Measurements from ENCODE around the gene AXDND1. TPM values are rescaled to one million over a fixed set of nuclear protein-coding genes. Genes with fewer than 3 reads are reported as not detected.

Gene AXDND1
- total and polyA plus RNA-seq, 5 experiments from 2014 or later: 0.65 TPM; not detected in 4

DNA sequence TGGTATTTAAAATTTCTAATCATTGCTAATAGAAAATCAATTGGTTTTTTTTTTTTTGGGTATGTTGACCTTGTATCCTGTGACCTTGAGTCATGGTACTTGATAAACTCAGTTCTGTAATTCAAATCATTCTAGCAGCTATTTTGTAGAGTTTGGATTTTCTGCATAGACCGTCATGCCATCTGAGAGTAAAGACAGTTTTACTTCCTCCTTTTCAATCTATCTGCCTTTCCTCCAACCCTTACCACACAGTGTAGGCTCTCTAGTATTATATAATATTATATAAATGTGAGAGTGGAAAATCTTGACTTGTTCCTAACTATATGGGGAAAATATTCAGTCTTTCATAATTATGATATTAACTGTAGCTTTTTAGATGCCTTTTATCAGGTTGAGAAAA is 232.9 kb downstream of the AXDND1 start:
- Mint-ChIP-seq H3K27me3 (peaks cover 11 to 52% (median 21%) of the 10 kb centered on the region in 5 donors), H3K9me3 (peaks cover 0 to 12% (median 5%) of the 10 kb centered on the region in 9 donors), H3K27ac (no peak overlapping the region), H3K36me3 (no peaks in the 10 kb centered on the region), H3K4me3 (no peak overlapping the region), H3K4me1 (no peaks in the 10 kb centered on the region)
- no peak for ATAC-seq
- POLR2A ChIA-PET: no interaction called here
- no peak for DNase-seq

DNA sequence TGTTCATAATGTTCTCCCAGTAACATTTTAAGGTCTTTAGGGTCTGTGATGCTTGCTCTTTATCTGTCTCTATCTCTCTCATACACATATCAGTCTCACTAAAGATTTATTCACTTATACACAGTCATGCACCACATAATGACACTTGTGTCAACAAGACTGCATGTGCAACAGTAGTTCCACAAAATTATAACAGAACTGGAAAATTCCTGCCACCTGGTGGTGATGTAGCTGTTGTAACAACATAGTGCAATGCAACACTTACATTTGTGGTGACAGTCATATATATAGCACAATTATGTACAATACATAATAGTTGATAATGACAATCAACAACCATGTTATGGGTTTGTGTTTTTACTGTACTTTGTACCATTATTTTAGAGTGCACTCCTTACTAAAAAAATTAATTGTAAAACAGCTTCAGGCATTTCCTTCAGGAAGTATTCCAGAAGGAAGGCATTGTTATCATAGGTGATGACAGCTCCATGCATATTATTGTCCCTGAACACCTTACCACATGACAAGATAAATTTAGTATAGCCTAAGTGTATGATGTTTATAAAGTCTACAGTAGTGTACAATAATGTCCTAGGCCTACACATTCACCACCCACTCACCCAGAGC is 234.0 kb downstream of the AXDND1 start:
- no peak overlapping the region for H3K27ac Mint-ChIP-seq
- no peaks in the 10 kb centered on the region for H3K36me3 Mint-ChIP-seq
- POLR2A ChIA-PET: no interaction called here
- peaks cover 11 to 63% (median 19%) of the 10 kb centered on the region in 5 donors for H3K27me3 Mint-ChIP-seq
- DNase-seq (no peak), ATAC-seq (no peak)
- no peaks in the 10 kb centered on the region for H3K4me1 Mint-ChIP-seq
- H3K4me3 Mint-ChIP-seq: no peak overlapping the region
- H3K9me3 Mint-ChIP-seq: peaks cover 0 to 17% (median 7%) of the 10 kb centered on the region in 9 donors

DNA sequence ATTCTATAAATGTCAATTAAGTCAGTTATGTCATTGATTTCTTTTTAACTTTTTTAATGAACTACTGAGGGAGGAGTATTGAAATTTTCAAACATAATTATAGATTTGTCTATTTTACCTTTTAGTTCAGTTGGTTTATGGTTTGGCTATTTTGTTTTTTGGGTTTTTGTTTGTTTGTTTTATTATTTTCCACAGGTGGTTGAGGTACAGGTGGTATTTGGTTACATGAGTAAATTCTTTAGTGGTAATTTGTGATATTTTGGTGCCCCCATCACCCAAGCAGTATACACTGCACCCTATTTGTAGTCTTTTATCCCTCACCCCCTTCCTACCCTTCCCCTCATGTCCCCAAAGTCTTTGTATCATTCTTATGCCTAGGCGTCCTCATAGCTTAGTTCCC is 235.3 kb downstream of the AXDND1 start:
- H3K27me3 Mint-ChIP-seq: peaks cover 11 to 62% (median 24%) of the 10 kb centered on the region in 5 donors
- peaks cover 0 to 17% (median 7%) of the 10 kb centered on the region in 9 donors for H3K9me3 Mint-ChIP-seq
- no peak for DNase-seq
- no peaks in the 10 kb centered on the region for H3K4me1 Mint-ChIP-seq
- no peak overlapping the region for H3K4me3 Mint-ChIP-seq
- no peaks in the 10 kb centered on the region for H3K36me3 Mint-ChIP-seq
- POLR2A ChIA-PET: no interaction called here
- no peak for ATAC-seq
- H3K27ac Mint-ChIP-seq: no peak overlapping the region

Other genes starting within 250 kb of the AXDND1 start
- 10 to 100 TPM; 15.9 to 19.3 TPM for gene ABL2, start 136.3 kb upstream of the AXDND1 start, total RNA-seq
- gene ABL2, start 136.3 kb upstream of the AXDND1 start, polyA plus RNA-seq: 1 to 10 TPM in 2 of 3 donors, under 1 TPM in 1; 0.45 to 2.2 (median 2.0) TPM
- gene SOAT1, start 72.2 kb upstream of the AXDND1 start, total RNA-seq: 10 to 100 TPM; 42.0 to 52.4 TPM
- gene SOAT1, start 72.2 kb upstream of the AXDND1 start, polyA plus RNA-seq: 10 to 100 TPM; 55.1 to 80.1 (median 65.3) TPM
- gene NPHS2, start 210.0 kb downstream of the AXDND1 start, total RNA-seq: not detected
- gene NPHS2, start 210.0 kb downstream of the AXDND1 start, polyA plus RNA-seq: not detected
- gene TDRD5, start 225.9 kb downstream of the AXDND1 start, total RNA-seq: not detected
- not detected for gene TDRD5, start 225.9 kb downstream of the AXDND1 start, polyA plus RNA-seq

All from naive thymus-derived CD8-positive, alpha-beta T cell (primary cell).